Measurements from ENCODE around the gene HECTD3. TPM values are rescaled to one million over a fixed set of nuclear protein-coding genes. Genes with fewer than 3 reads are reported as not detected.
A peak's percentile ranks its signal among the peaks of the same experiment; 100 is the strongest.

Gene HECTD3
- total and polyA plus RNA-seq, 9 of the 15 experiments (the other 6 are each of a cell fraction or from before 2014, with no cell fraction given): 6.3 to 50.8 (median 18.9) TPM

GRCh38 chr1:45010855-45011811 is at the start of gene HECTD3 (continued):
- TF ChIP-seq HBP1 (CRISPR knock-in tag; IDR thresholded peaks at IDR 0.05): no peak
- no peak for TF ChIP-seq PTTG1 (tag; IDR thresholded peaks at IDR 0.05; ENCODE audit: low read depth)
- no peak for TF ChIP-seq SRSF9 (IDR thresholded peaks at IDR 0.05; ENCODE audit: borderline replicate concordance, low read depth, low read length)
- no peak for TF ChIP-seq ZNF551 (CRISPR knock-in tag; IDR thresholded peaks at IDR 0.05)
- TF ChIP-seq ZFP36 (IDR thresholded peaks at IDR 0.05; ENCODE audit: low read depth, low read length, partially characterized antibody): no peak
- TF ChIP-seq RBM39 (optimal IDR thresholded peaks at IDR 0.05; ENCODE audit: low read depth, low read length): peak; percentile 11
- TF ChIP-seq MCM2 (IDR thresholded peaks at IDR 0.05; ENCODE audit: low read depth): no peak
- TF ChIP-seq GABPB1 (CRISPR knock-in tag; IDR thresholded peaks at IDR 0.05): peak; percentile 39; the same call in 1 of the 2 replicates
- 0 out of 2 replicates have a peak, but pooled peaks have one; percentile 13 for TF ChIP-seq SMC3 (conservative IDR thresholded peaks at IDR 0.05; ENCODE audit: insufficient read depth, low read depth, low read length)
- peak; percentile 62 for TF ChIP-seq ATF7 (IDR thresholded peaks at IDR 0.05)
- TF ChIP-seq ZNF280B (CRISPR knock-in tag; IDR thresholded peaks at IDR 0.05): no peak
- TF ChIP-seq NFE2 (IDR thresholded peaks at IDR 0.05; ENCODE audit: low read depth): no peak
- no peak for TF ChIP-seq ZKSCAN8 (CRISPR knock-in tag; IDR thresholded peaks at IDR 0.05)
- TF ChIP-seq TRIM28 (IDR thresholded peaks at IDR 0.05): 0 out of 2 replicates have a peak, but pooled peaks have one; percentile 33
- TF ChIP-seq SOX6 (IDR thresholded peaks at IDR 0.05): no peak; the same call in none of the 2 replicates
- TF ChIP-seq ELF2 (CRISPR knock-in tag; IDR thresholded peaks at IDR 0.05): peak; percentile 20; the same call in 1 of the 2 replicates
- no peak for TF ChIP-seq GABPA (tag; conservative IDR thresholded peaks at IDR 0.05; ENCODE audit: low read depth)
- no peak for TF ChIP-seq ZNF143 (CRISPR knock-in tag; IDR thresholded peaks at IDR 0.05)
- TF ChIP-seq GABPB2 (CRISPR knock-in tag; conservative IDR thresholded peaks at IDR 0.05): no peak
- TF ChIP-seq RB1 (IDR thresholded peaks at IDR 0.05; ENCODE audit: low read depth): peak; percentile 92; the same call in 1 of the 2 replicates
- no peak for TF ChIP-seq KAT8 (IDR thresholded peaks at IDR 0.05; ENCODE audit: low read depth)
- no peak for TF ChIP-seq HINFP (tag; conservative IDR thresholded peaks at IDR 0.05; ENCODE audit: low read depth)
- TF ChIP-seq CBFA2T3 (IDR thresholded peaks at IDR 0.05): peak; percentile 32
- no peak for TF ChIP-seq PHB (CRISPR knock-in tag; IDR thresholded peaks at IDR 0.05)
- TF ChIP-seq HMG20A (CRISPR knock-in tag; conservative IDR thresholded peaks at IDR 0.05): no peak
- TF ChIP-seq SREBF1 (IDR thresholded peaks at IDR 0.05; ENCODE audit: borderline replicate concordance, low read depth, low read length): no peak
- peak; percentile 12; the same call in 1 of the 2 replicates for TF ChIP-seq ZNF12 (CRISPR knock-in tag; IDR thresholded peaks at IDR 0.05)
